HCT116 (cell line): ENCODE results near the gene FNDC1. TPM values are rescaled to one million over a fixed set of nuclear protein-coding genes. Genes with fewer than 3 reads are reported as not detected.

ENCODE experiments used
- ATAC-seq: fragments of 200-7000 bp; cut with Tn5 transposase; 2 replicates; pipeline ENCODE4 v1.9.1; 2020; ENCODE audit warnings: mild to moderate bottlenecking, moderate library complexity
- BruUV-seq: library from RNA; stranded (reverse); fragments of 400-500 nt; replicated peaks from 2 replicates; lab custom pipeline; 2021; lab: Mats Ljungman, UMichigan
- CTCF ChIA-PET: fragments of 300-600 bp; sonication (Branson Sonifier 250); formaldehyde crosslinking; loops from one replicate; lab custom pipeline; 2021; ENCODE audit warnings: antibody characterized with exemption; lab: Charles Lee
- POLR2A ChIA-PET: fragments of 300-600, 350-600 bp; sonication (Branson Sonifier 250); formaldehyde crosslinking; loops from one replicate; lab custom pipeline; 2021; ENCODE audit warnings: antibody characterized with exemption; lab: Charles Lee
- RAD21 ChIA-PET, 2 experiments: fragments of 300-600 bp; sonication (Branson Sonifier 250); formaldehyde crosslinking; loops; one replicate each; lab custom pipeline; 2023; ENCODE audit warnings: low total read pairs in 2 of 2; ENCODE audit not compliant: uncharacterized antibody in 2 of 2, unreplicated experiment in 2 of 2, low non-redundant PET in 1 of 2; lab: Charles Lee
- DNase-seq: peaks from one replicate; pipeline ENCODE4 v3.0.0-alpha.2; 2010; ENCODE audit warnings: low read depth, low spot score
- H2AFZ ChIP-seq: fragments of 200-600 bp; shearing (Covaris generic), sonication (generic); 2 replicates; pipeline ENCODE4 v1.6.1; 2017; ENCODE audit warnings: low read depth, mixed run types, mixed read lengths, antibody characterized with exemption, low read length; ENCODE audit not compliant: poor library complexity, severe bottlenecking
- H3K27ac ChIP-seq: 2 replicates; pipeline ENCODE4 v1.5.1; 2012; ENCODE audit warnings: low read depth, low read length
- H3K27me3 ChIP-seq: fragments of 200-600 bp; sonication (generic); 2 replicates; pipeline ENCODE4 v1.6.1; 2016; ENCODE audit warnings: mixed run types, low read length, mixed read lengths; ENCODE audit not compliant: insufficient read depth
- H3K36me3 ChIP-seq, 2 experiments: fragments of 200-500 bp in 1 of 2; fragments of 200-600 bp in 1 of 2; sonication (Bioruptor generic) in 1 of 2; sonication (generic) in 1 of 2; 2 replicates each; pipeline versions ENCODE4 v1.5.1 to v1.6.1; 2014 to 2016; ENCODE audit warnings: low read length in 2 of 2, inconsistent platforms in 1 of 2, mixed read lengths in 1 of 2, mixed run types in 1 of 2; ENCODE audit not compliant: insufficient read depth in 2 of 2, control insufficient read depth in 1 of 2
- H3K4me1 ChIP-seq, 2 experiments: fragments of 200-600 bp in 1 of 2; sonication (generic) in 1 of 2; 2 replicates each; pipeline versions ENCODE4 v1.5.1 to v1.6.1; 2012 to 2017; ENCODE audit warnings: low read length in 2 of 2, inconsistent platforms in 1 of 2, mild to moderate bottlenecking in 1 of 2, mixed read lengths in 1 of 2, mixed run types in 1 of 2, moderate library complexity in 1 of 2; ENCODE audit not compliant: insufficient read depth in 2 of 2, control insufficient read depth in 1 of 2
- H3K4me2 ChIP-seq: fragments of 200-600 bp; sonication (generic); 2 replicates; pipeline ENCODE4 v1.6.1; 2017; ENCODE audit warnings: mixed run types, low read length, mixed read lengths
- H3K4me3 ChIP-seq, 2 experiments: fragments of 200-600 bp in 1 of 2; sonication (generic) in 1 of 2; replicated peaks in 1 of 2; 2 replicates each; pipeline ENCODE4 v1.5.1; 2011 to 2016; ENCODE audit warnings: low read length in 2 of 2, control low read depth in 1 of 2, low read depth in 1 of 2, mild to moderate bottlenecking in 1 of 2, mixed read lengths in 1 of 2, mixed run types in 1 of 2
- H3K79me2 ChIP-seq: fragments of 200-600 bp; sonication (generic); 2 replicates; pipeline ENCODE4 v1.6.1; 2017; ENCODE audit warnings: mild to moderate bottlenecking, mixed run types, low read length, moderate library complexity, mixed read lengths; ENCODE audit not compliant: insufficient read depth
- H3K9ac ChIP-seq: fragments of 200-600 bp; sonication (generic); 2 replicates; pipeline ENCODE4 v1.6.1; 2016; ENCODE audit warnings: low read length, mixed read lengths
- H3K9me2 ChIP-seq: fragments of 200-600 bp; sonication (generic), shearing (Covaris generic); 2 replicates; pipeline ENCODE4 v1.6.1; 2017; ENCODE audit warnings: mixed run types, mild to moderate bottlenecking, moderate library complexity; ENCODE audit not compliant: insufficient read depth
- H3K9me3 ChIP-seq, 2 experiments: fragments of 200-500 bp in 1 of 2; fragments of 200-600 bp in 1 of 2; sonication (Bioruptor generic) in 1 of 2; sonication (generic) in 1 of 2; 2 replicates each; pipeline ENCODE4 v1.6.1; 2014 to 2017; ENCODE audit warnings: low read length in 2 of 2, mixed read lengths in 2 of 2, inconsistent platforms in 1 of 2, low read depth in 1 of 2, mild to moderate bottlenecking in 1 of 2, mixed run types in 1 of 2, moderate library complexity in 1 of 2; ENCODE audit not compliant: control insufficient read depth in 1 of 2, insufficient read depth in 1 of 2
- H4K20me1 ChIP-seq: fragments of 200-600 bp; sonication (generic), shearing (Covaris generic); 2 replicates; pipeline ENCODE4 v1.6.1; 2017; ENCODE audit warnings: mixed run types, mild to moderate bottlenecking, moderate library complexity; ENCODE audit not compliant: insufficient read depth
- ATF3 ChIP-seq: IDR thresholded peaks from 2 replicates; pipeline ENCODE4 v1.6.1; 2012
- CBX3 ChIP-seq: IDR thresholded peaks from 2 replicates; pipeline ENCODE4 v1.6.1; 2012; ENCODE audit warnings: low read depth
- CEBPB ChIP-seq: IDR thresholded peaks from 2 replicates; pipeline ENCODE4 v1.6.1; 2012; ENCODE audit warnings: low read depth
- CTCF ChIP-seq, 3 experiments: fragments of 200-600 bp in 1 of 3; sonication (generic) in 1 of 3; IDR thresholded peaks in 2 of 3; conservative IDR thresholded peaks in 1 of 3; 2 replicates each; pipeline ENCODE4 v1.5.1; 2012 to 2017; ENCODE audit warnings: low read depth in 2 of 3, low read length in 2 of 3, antibody characterized with exemption in 1 of 3, borderline replicate concordance in 1 of 3, control low read depth in 1 of 3, mild to moderate bottlenecking in 1 of 3, mixed read lengths in 1 of 3, mixed run types in 1 of 3, moderate library complexity in 1 of 3; ENCODE audit not compliant: insufficient read depth in 1 of 3
- EGR1 ChIP-seq: IDR thresholded peaks from 2 replicates; pipeline ENCODE4 v1.6.1; 2012; ENCODE audit warnings: low read depth
- ELF1 ChIP-seq: IDR thresholded peaks from 2 replicates; pipeline ENCODE4 v1.6.1; 2012; ENCODE audit warnings: low read depth, borderline replicate concordance
- EZH2 ChIP-seq: fragments of 200-600 bp; sonication (generic); IDR thresholded peaks from 2 replicates; pipeline ENCODE4 v1.6.1; 2017; ENCODE audit warnings: antibody characterized with exemption, mixed run types
- FOSL1 ChIP-seq: IDR thresholded peaks from 2 replicates; pipeline ENCODE4 v1.6.1; 2012; ENCODE audit warnings: low read depth
- MAX ChIP-seq: IDR thresholded peaks from 2 replicates; pipeline ENCODE4 v1.6.1; 2012
- POLR2A ChIP-seq: IDR thresholded peaks from 2 replicates; pipeline ENCODE4 v1.7.0; 2011; ENCODE audit warnings: borderline replicate concordance; ENCODE audit not compliant: insufficient read depth, insufficient read length; ENCODE audit errors: extremely low read depth
- POLR2AphosphoS5 ChIP-seq: IDR thresholded peaks from 2 replicates; pipeline ENCODE4 v1.6.1; 2011; ENCODE audit warnings: mild to moderate bottlenecking, low read depth, low read length, moderate library complexity
- RAD21 ChIP-seq: IDR thresholded peaks from 2 replicates; pipeline ENCODE4 v1.6.1; 2012; ENCODE audit warnings: low read depth, mild to moderate bottlenecking
- SP1 ChIP-seq: IDR thresholded peaks from 2 replicates; pipeline ENCODE4 v1.6.1; 2012; ENCODE audit warnings: low read depth
- SRF ChIP-seq: IDR thresholded peaks from 2 replicates; pipeline ENCODE4 v1.6.1; 2012; ENCODE audit warnings: low read depth
- TCF7L2 ChIP-seq: IDR thresholded peaks from 2 replicates; pipeline ENCODE4 v1.7.0; 2011; ENCODE audit warnings: borderline replicate concordance, inconsistent platforms; ENCODE audit not compliant: insufficient read depth, insufficient read length; ENCODE audit errors: extremely low read depth
- YY1 ChIP-seq: IDR thresholded peaks from 2 replicates; pipeline ENCODE4 v1.6.1; 2011; ENCODE audit warnings: low read length, low read depth, moderate library complexity, mild to moderate bottlenecking; ENCODE audit not compliant: insufficient replicate concordance; ENCODE audit errors: extremely low read depth
- ZBTB33 ChIP-seq: IDR thresholded peaks from 2 replicates; pipeline ENCODE4 v1.6.1; 2011; ENCODE audit warnings: mild to moderate bottlenecking, low read length, moderate library complexity; ENCODE audit not compliant: insufficient replicate concordance; ENCODE audit errors: extremely low read depth
- ZFX ChIP-seq: fragments of 450-650 bp; IDR thresholded peaks from 2 replicates; pipeline ENCODE4 v1.6.1; 2017
- ZNF274 ChIP-seq: fragments of 200-500 bp; sonication (Bioruptor generic); IDR thresholded peaks from 2 replicates; pipeline ENCODE4 v1.6.1; 2014; ENCODE audit warnings: mild to moderate bottlenecking, low read depth, low read length, inconsistent platforms
- intact Hi-C: fragments of 100-400 bp; cut with micrococcal nuclease; formaldehyde crosslinking; loops from 2 replicates; pipeline ENCODE4 v1.10.0; 2022
- total RNA-seq: library from RNA; stranded (reverse); gene quantifications from one replicate; pipeline ENCODE4 v1.2.1, GENCODE V29; 2021; ENCODE audit not compliant: unreplicated experiment

Gene FNDC1
- total RNA-seq, 1 experiment from 2014 or later: 0.07 TPM

GRCh38 chr6:159260208-159260607, 91.0 kb downstream of the FNDC1 start (continued):
- no peak for TF ChIP-seq POLR2AphosphoS5
- TF ChIP-seq MAX: no peak
- no peak for TF ChIP-seq POLR2A
- no peak for TF ChIP-seq SP1
- no peak for TF ChIP-seq FOSL1
- TF ChIP-seq ZFX: no peak
- no peak for TF ChIP-seq YY1

GRCh38 chr6:159261995-159262394, 92.8 kb downstream of the FNDC1 start:
- intact Hi-C loops: no loop called here
- Histone ChIP-seq H3K4me3 (no peak overlapping the region), H4K20me1 (no peaks in the 10 kb centered on the region), H3K9ac (no peak overlapping the region), H3K36me3 (no peaks in the 10 kb centered on the region), H3K27me3 (peaks cover 18% of the 10 kb centered on the region), H3K79me2 (no peaks in the 10 kb centered on the region), H3K27ac (no peak overlapping the region), H3K4me1 (no peaks in the 10 kb centered on the region), H3K9me3 (no peaks in the 10 kb centered on the region), H2AFZ (no peak overlapping the region), H3K4me2 (no peak overlapping the region), H3K9me2 (no peaks in the 10 kb centered on the region)
- TF ChIP-seq ELF1: no peak
- no peak for TF ChIP-seq CTCF (IDR thresholded peaks at IDR 0.05 in 2 of 3, conservative IDR thresholded peaks at IDR 0.05 in 1 of 3; ENCODE audit: borderline replicate concordance in 1 of 3, insufficient read depth in 1 of 3, low read depth in 2 of 3, low read length in 2 of 3)
- TF ChIP-seq RAD21: no peak
- no peak for TF ChIP-seq EZH2
- TF ChIP-seq ZNF274: no peak
- TF ChIP-seq CEBPB: no peak
- no peak for TF ChIP-seq ZBTB33
- TF ChIP-seq POLR2AphosphoS5: no peak
- TF ChIP-seq SP1: no peak
- no peak for TF ChIP-seq SRF
- no peak for TF ChIP-seq CBX3
- no peak for TF ChIP-seq EGR1
- no peak for TF ChIP-seq ZFX
- TF ChIP-seq ATF3: no peak
- no peak for TF ChIP-seq MAX
- TF ChIP-seq POLR2A: no peak
- TF ChIP-seq TCF7L2: no peak
- ATAC-seq (no peak), DNase-seq (no peak)
- no TSS peak for BruUV-seq
- RAD21 ChIA-PET: no interaction called here
- CTCF ChIA-PET: interaction anchor here (2.4 kb wide), 1 partner anchor 9 kb away, joined by 13 read pairs; no protein-coding TSS in a partner anchor
- POLR2A ChIA-PET: no interaction called here
